ENCODE results near the gene STIP1.

DNA sequence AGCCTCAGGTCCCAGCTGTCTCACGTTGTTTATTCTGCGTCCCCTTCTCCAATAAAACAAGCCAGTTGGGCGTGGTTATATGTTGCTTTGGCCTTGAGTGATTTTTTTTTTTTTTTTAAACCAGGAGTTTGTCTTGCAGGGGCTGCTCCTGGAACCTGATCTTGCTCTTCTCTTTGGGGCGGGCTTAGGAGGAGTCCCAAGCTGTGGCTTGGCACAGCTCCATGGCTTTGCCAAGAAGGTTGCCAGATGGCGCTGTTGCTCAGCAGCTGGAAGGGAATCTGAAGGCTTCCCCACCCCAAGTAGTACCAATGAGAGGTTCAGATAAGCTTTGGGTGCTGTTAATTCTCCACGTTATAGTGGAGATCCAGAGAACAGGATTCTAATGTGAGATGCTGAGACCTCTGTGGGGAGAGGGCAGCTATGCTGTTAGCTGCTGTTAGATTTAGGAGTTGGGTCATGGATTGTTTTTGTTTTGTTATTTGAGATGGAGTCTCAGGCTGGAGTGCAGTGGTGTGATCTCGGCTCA, 18.6 kb downstream of the STIP1 start:
- TF ChIP-seq, protein P1, sequence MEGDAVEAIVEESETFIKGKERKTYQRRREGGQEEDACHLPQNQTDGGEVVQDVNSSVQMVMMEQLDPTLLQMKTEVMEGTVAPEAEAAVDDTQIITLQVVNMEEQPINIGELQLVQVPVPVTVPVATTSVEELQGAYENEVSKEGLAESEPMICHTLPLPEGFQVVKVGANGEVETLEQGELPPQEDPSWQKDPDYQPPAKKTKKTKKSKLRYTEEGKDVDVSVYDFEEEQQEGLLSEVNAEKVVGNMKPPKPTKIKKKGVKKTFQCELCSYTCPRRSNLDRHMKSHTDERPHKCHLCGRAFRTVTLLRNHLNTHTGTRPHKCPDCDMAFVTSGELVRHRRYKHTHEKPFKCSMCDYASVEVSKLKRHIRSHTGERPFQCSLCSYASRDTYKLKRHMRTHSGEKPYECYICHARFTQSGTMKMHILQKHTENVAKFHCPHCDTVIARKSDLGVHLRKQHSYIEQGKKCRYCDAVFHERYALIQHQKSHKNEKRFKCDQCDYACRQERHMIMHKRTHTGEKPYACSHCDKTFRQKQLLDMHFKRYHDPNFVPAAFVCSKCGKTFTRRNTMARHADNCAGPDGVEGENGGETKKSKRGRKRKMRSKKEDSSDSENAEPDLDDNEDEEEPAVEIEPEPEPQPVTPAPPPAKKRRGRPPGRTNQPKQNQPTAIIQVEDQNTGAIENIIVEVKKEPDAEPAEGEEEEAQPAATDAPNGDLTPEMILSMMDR (IDR thresholded peaks at IDR 0.05), result peak; percentile 49 to 68 (median 65)
- no peak for TF ChIP-seq POLR2A (IDR thresholded peaks at IDR 0.05)
